H9 (cell line): ENCODE data around the gene ATP6V0E1. TPM values are rescaled to one million over a fixed set of nuclear protein-coding genes. Genes with fewer than 3 reads are reported as not detected.

Experiments used
- DNase-seq: peaks from one replicate; pipeline ENCODE4 v3.0.0-alpha.2; 2017
- H2AFZ ChIP-seq: one replicate; pipeline ENCODE4 v1.6.1; 2013; ENCODE audit warnings: mild to moderate bottlenecking, low read length, control low read depth, moderate library complexity
- H2AK5ac ChIP-seq: 2 replicates; pipeline ENCODE4 v1.6.1; 2013; ENCODE audit warnings: low read length, control low read depth, mixed read lengths; ENCODE audit not compliant: insufficient read length
- H2BK120ac ChIP-seq: one replicate; pipeline ENCODE4 v1.6.1; 2013; ENCODE audit warnings: low read depth, mild to moderate bottlenecking, low read length, control low read depth, inconsistent platforms; ENCODE audit not compliant: poor library complexity, severe bottlenecking
- H2BK12ac ChIP-seq: 2 replicates; pipeline ENCODE4 v1.6.1; 2013; ENCODE audit warnings: low read length, control low read depth, mixed read lengths, low read depth; ENCODE audit not compliant: insufficient read length
- H2BK15ac ChIP-seq: 2 replicates; pipeline ENCODE4 v1.6.1; 2013; ENCODE audit warnings: low read depth, low read length, control low read depth
- H2BK20ac ChIP-seq: one replicate; pipeline ENCODE4 v1.6.1; 2013; ENCODE audit warnings: low read depth, mild to moderate bottlenecking, low read length, control low read depth, inconsistent platforms; ENCODE audit not compliant: poor library complexity, severe bottlenecking
- H2BK5ac ChIP-seq: 2 replicates; pipeline ENCODE4 v1.6.1; 2013; ENCODE audit warnings: low read length, control low read depth, mixed read lengths; ENCODE audit not compliant: insufficient read length
- H3K14ac ChIP-seq: 2 replicates; pipeline ENCODE4 v1.6.1; 2013; ENCODE audit warnings: low read length, control low read depth; ENCODE audit not compliant: insufficient read depth
- H3K18ac ChIP-seq: 2 replicates; pipeline ENCODE4 v1.6.1; 2013; ENCODE audit warnings: low read depth, mild to moderate bottlenecking, mixed read lengths, low read length, control low read depth; ENCODE audit not compliant: insufficient read length
- H3K23ac ChIP-seq: 2 replicates; pipeline ENCODE4 v1.6.1; 2013; ENCODE audit warnings: low read length, control low read depth, mixed read lengths, low read depth; ENCODE audit not compliant: insufficient read length
- H3K23me2 ChIP-seq: 2 replicates; pipeline ENCODE4 v1.6.1; 2013; ENCODE audit warnings: low read depth, mild to moderate bottlenecking, mixed read lengths, low read length, control low read depth; ENCODE audit not compliant: insufficient read length, poor library complexity, severe bottlenecking
- H3K27ac ChIP-seq: 2 replicates; pipeline ENCODE4 v1.5.1; 2013; ENCODE audit warnings: low read length, control low read depth, mixed read lengths, low read depth; ENCODE audit not compliant: insufficient read length
- H3K27me3 ChIP-seq: 2 replicates; pipeline ENCODE4 v1.6.1; 2013; ENCODE audit warnings: low read length, control low read depth, inconsistent platforms; ENCODE audit not compliant: insufficient read depth
- H3K4ac ChIP-seq: 2 replicates; pipeline ENCODE4 v1.6.1; 2013; ENCODE audit warnings: low read depth, mild to moderate bottlenecking, control low read depth, inconsistent platforms, low read length, moderate library complexity
- H3K4me1 ChIP-seq: 2 replicates; pipeline ENCODE4 v1.6.1; 2013; ENCODE audit warnings: low read length, control low read depth, inconsistent platforms; ENCODE audit not compliant: insufficient read depth
- H3K4me2 ChIP-seq: 2 replicates; pipeline ENCODE4 v1.6.1; 2013; ENCODE audit warnings: low read length, control low read depth, mixed read lengths; ENCODE audit not compliant: insufficient read length, insufficient read depth
- H3K56ac ChIP-seq: 2 replicates; pipeline ENCODE4 v1.6.1; 2013; ENCODE audit warnings: low read depth, mild to moderate bottlenecking, mixed read lengths, low read length, control low read depth; ENCODE audit not compliant: insufficient read length
- H3K79me1 ChIP-seq: 2 replicates; pipeline ENCODE4 v1.6.1; 2013; ENCODE audit warnings: low read depth, mild to moderate bottlenecking, moderate library complexity, low read length, control low read depth, inconsistent platforms; ENCODE audit not compliant: insufficient read depth, poor library complexity, severe bottlenecking
- H3K79me2 ChIP-seq: 2 replicates; pipeline ENCODE4 v1.6.1; 2013; ENCODE audit warnings: low read length, control low read depth, inconsistent platforms; ENCODE audit not compliant: insufficient read depth
- H3K9ac ChIP-seq: 2 replicates; pipeline ENCODE4 v1.6.1; 2013; ENCODE audit warnings: low read length, control low read depth, mixed read lengths; ENCODE audit not compliant: insufficient read length; ENCODE audit errors: extremely low read depth
- H3K9me3 ChIP-seq: one replicate; pipeline ENCODE4 v1.6.1; 2013; ENCODE audit warnings: low read depth, low read length, inconsistent platforms; ENCODE audit not compliant: control insufficient read depth
- H3T11ph ChIP-seq: one replicate; pipeline ENCODE4 v1.6.1; 2013; ENCODE audit warnings: mild to moderate bottlenecking, low read length, control low read depth, inconsistent platforms
- H4K20me1 ChIP-seq: one replicate; pipeline ENCODE4 v1.6.1; 2013; ENCODE audit not compliant: control insufficient read depth, insufficient read length, insufficient read depth
- H4K5ac ChIP-seq: 2 replicates; pipeline ENCODE4 v1.6.1; 2013; ENCODE audit warnings: low read depth, mild to moderate bottlenecking, mixed read lengths, low read length, control low read depth; ENCODE audit not compliant: insufficient read length
- H4K8ac ChIP-seq: replicated peaks from 2 replicates; pipeline ENCODE4 v1.6.1; 2013; ENCODE audit warnings: low read length, control low read depth, mixed read lengths, low read depth; ENCODE audit not compliant: insufficient read length
- H4K91ac ChIP-seq: 2 replicates; pipeline ENCODE4 v1.6.1; 2013; ENCODE audit warnings: low read depth, mild to moderate bottlenecking, moderate library complexity, mixed read lengths, low read length, control low read depth; ENCODE audit not compliant: insufficient read length
- H3K27ac Mint-ChIP-seq, 3 experiments: 2 replicates in 2 of 3; 3 replicates in 1 of 3; pipeline ENCODE4 v1.8.0; 2020 to 2021; ENCODE audit warnings: mixed read lengths in 3 of 3, mild to moderate bottlenecking in 1 of 3, moderate library complexity in 1 of 3
- H3K27me3 Mint-ChIP-seq: 2 replicates; pipeline ENCODE4 v1.8.0; 2021; ENCODE audit warnings: low read depth, mild to moderate bottlenecking, moderate library complexity, mixed read lengths
- H3K36me3 Mint-ChIP-seq, 3 experiments: 2 replicates in 2 of 3; 3 replicates in 1 of 3; pipeline ENCODE4 v1.8.0; 2020 to 2021; ENCODE audit warnings: low read depth in 3 of 3, mixed read lengths in 3 of 3; ENCODE audit not compliant: insufficient read depth in 1 of 3
- H3K4me1 Mint-ChIP-seq, 2 experiments: 2 replicates each; pipeline ENCODE4 v1.8.0; 2020; ENCODE audit warnings: mixed read lengths in 2 of 2
- H3K4me3 Mint-ChIP-seq, 2 experiments: 2 replicates in 1 of 2; 3 replicates in 1 of 2; pipeline ENCODE4 v1.8.0; 2020 to 2021; ENCODE audit warnings: mild to moderate bottlenecking in 2 of 2, mixed read lengths in 2 of 2, moderate library complexity in 1 of 2
- H3K9me3 Mint-ChIP-seq, 2 experiments: 2 replicates in 1 of 2; 3 replicates in 1 of 2; pipeline ENCODE4 v1.8.0; 2020; ENCODE audit warnings: mild to moderate bottlenecking in 2 of 2, mixed read lengths in 2 of 2, moderate library complexity in 1 of 2
- WGBS: extraction: QIAGEN DNeasy Blood & Tissue Kit; methylation state at CpG from one replicate; pipeline ENCODE4 v1.1.7; 2013; ENCODE audit warnings: missing lambda C conversion rate, low lambda C conversion rate, mixed read lengths; ENCODE audit not compliant: insufficient read length; ENCODE audit errors: extremely low coverage; 5-methylcytosine and 5-hydroxymethylcytosine counted together
- total RNA-seq: library from RNA; stranded (reverse); gene quantifications from 2 replicates; pipeline ENCODE4 v1.2.1, GENCODE V29; 2021
- TF ChIP-seq, protein P1 (sequence below): fragments of 200-600 bp; sonication (generic); conservative IDR thresholded peaks from 3 replicates; pipeline ENCODE4 v1.8.0; 2021; ENCODE audit warnings: antibody characterized with exemption, mild to moderate bottlenecking

ATP6V0E1 gene
- total RNA-seq, 1 experiment from 2014 or later, result 101 TPM

DNA sequence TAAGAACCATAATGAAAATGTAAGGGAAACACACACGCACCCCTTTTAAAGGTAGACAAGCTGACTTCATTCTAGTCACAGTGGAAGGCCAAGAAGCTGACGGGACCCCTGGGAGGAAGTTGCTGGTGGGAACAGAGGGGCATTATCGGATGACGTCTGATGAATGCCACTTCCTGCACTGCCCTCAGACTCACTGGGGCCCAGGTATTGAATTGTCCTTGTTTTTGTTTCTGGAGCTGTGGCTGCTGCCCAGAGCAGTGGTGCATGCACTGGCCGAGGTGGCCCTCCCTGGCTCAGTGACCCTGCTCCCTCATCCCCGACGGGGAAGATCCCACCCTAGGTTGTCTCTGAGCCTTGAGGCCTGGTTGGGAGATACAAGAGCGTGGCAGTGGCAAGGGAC lies 39.7 kb upstream of the ATP6V0E1 start:
- Histone ChIP-seq H3K9ac (no peak overlapping the region), H2BK15ac (no peak overlapping the region), H2BK120ac (no peak overlapping the region), H3K27ac (no peak overlapping the region), H3K23me2 (no peaks in the 10 kb centered on the region), H4K91ac (no peak overlapping the region), H2BK12ac (no peak overlapping the region), H2BK5ac (no peak overlapping the region), H3K4me1 (no peaks in the 10 kb centered on the region), H3K9me3 (no peaks in the 10 kb centered on the region), H3K23ac (no peak overlapping the region), H4K8ac (no peak overlapping the region), H4K5ac (no peak overlapping the region), H3K79me2 (no peaks in the 10 kb centered on the region), H3K14ac (no peak overlapping the region), H3K18ac (no peak overlapping the region), H3K4me2 (no peak overlapping the region), H3T11ph (no peak overlapping the region), H3K56ac (no peak overlapping the region), H2BK20ac (no peak overlapping the region), H2AK5ac (no peak overlapping the region), H2AFZ (no peak overlapping the region), H3K4ac (no peak overlapping the region), H4K20me1 (no peaks in the 10 kb centered on the region), H3K79me1 (no peaks in the 10 kb centered on the region), H3K27me3 (no peaks in the 10 kb centered on the region)
- Mint-ChIP-seq H3K27ac (peak overlapping the region; percentile 23 to 61 (median 48); a peak in 2 of 7 replicates), H3K4me1 (peaks cover 21 to 23% of the 10 kb centered on the region in 2 experiments), H3K36me3 (peaks cover 10 to 48% (median 42%) of the 10 kb centered on the region in 3 experiments; a peak in 6 of 7 replicates), H3K9me3 (no peaks in the 10 kb centered on the region), H3K4me3 (no peak overlapping the region; a peak in 2 of 5 replicates), H3K27me3 (peaks cover 1% of the 10 kb centered on the region; the same call in 1 of the 2 replicates)
- DNase-seq, result no peak
- TF ChIP-seq, protein P1, sequence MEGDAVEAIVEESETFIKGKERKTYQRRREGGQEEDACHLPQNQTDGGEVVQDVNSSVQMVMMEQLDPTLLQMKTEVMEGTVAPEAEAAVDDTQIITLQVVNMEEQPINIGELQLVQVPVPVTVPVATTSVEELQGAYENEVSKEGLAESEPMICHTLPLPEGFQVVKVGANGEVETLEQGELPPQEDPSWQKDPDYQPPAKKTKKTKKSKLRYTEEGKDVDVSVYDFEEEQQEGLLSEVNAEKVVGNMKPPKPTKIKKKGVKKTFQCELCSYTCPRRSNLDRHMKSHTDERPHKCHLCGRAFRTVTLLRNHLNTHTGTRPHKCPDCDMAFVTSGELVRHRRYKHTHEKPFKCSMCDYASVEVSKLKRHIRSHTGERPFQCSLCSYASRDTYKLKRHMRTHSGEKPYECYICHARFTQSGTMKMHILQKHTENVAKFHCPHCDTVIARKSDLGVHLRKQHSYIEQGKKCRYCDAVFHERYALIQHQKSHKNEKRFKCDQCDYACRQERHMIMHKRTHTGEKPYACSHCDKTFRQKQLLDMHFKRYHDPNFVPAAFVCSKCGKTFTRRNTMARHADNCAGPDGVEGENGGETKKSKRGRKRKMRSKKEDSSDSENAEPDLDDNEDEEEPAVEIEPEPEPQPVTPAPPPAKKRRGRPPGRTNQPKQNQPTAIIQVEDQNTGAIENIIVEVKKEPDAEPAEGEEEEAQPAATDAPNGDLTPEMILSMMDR, result no peak
- no CpG with 5 or more reads among the region's 8 CpGs for WGBS
